ENCODE results near the gene DLK1. TPM values are rescaled to one million over a fixed set of nuclear protein-coding genes. Genes with fewer than 3 reads are reported as not detected.

Gene DLK1
- total and polyA plus RNA-seq, 2 of the 13 experiments (the other 11 are each of a cell fraction or from before 2014, with no cell fraction given) = 95.5 to 312 TPM

DNA sequence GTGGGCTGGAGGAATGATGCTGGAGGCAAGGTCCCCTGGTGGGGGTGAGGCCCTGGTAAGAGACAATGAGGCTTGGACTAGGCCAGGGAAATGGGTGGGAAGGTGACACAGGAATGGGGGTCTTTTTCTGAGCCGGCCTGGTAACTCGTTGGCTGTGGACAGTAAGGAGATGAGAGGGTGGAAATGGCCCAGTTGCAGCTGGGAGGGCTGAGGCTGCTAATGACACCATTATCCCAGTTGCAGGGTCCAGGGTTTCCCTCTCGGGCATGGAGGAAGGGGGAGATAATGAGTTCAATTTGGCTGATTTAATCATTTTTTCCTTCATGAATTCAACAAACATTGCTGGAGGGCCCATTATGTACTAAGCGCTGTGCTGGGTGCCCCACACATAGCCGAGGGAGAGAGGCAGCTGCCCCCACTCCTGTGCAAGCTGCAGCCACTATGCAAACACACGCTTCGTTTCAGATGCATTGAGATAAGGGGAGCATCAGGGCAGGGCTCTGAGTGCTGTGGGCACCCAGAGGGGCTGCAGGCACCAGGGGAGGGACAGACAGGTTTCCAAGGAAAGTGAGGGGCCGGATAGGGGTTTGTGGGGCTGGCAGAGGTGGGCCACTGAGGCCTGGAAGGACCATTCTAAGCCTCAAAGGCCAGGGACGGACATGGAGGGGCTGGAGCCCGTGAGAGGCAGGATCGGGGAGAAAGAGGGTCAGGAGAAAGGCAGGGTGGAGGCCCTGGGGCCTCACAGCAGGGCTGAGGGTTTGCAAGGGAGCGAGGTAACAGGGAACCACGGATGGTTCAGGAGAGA, 56.0 kb downstream of the DLK1 start (continued):
- TF ChIP-seq CEBPZ (IDR thresholded peaks at IDR 0.05; ENCODE audit: low read length) (no peak), HDAC2 (CRISPR knock-in tag; IDR thresholded peaks at IDR 0.05) (peak; percentile 71; the same call in 1 of the 2 replicates), SRF (IDR thresholded peaks at IDR 0.05; ENCODE audit: low read depth, low read length) (no peak), AFF4 (CRISPR knock-in tag; IDR thresholded peaks at IDR 0.05) (no peak), ZNF205 (CRISPR knock-in tag; IDR thresholded peaks at IDR 0.05) (peak; percentile 97), POGZ (CRISPR knock-in tag; IDR thresholded peaks at IDR 0.05) (no peak), ZNF878 (CRISPR knock-in tag; IDR thresholded peaks at IDR 0.05) (no peak)
- TF ChIP-seq, protein P1, sequence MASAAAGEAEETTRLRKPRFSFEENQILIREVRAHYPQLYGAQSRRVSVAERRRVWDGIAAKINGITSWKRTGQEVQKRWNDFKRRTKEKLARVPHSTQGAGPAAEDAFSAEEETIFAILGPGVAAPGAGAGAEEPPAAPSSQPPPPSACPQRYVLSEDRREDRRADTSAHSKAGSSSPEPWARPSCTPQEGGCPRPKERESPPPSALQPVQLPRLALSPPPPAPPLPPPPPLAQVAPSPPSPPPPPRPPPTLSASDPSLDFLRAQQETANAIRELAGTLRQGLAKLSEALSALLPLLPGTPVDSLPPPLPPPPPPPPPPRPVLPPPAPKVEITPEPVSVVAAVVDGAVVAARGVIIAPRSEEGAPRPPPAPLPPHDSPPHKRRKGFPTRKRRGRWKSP (CRISPR knock-in tag; IDR thresholded peaks at IDR 0.05) = no peak
- TF ChIP-seq, protein P2, sequence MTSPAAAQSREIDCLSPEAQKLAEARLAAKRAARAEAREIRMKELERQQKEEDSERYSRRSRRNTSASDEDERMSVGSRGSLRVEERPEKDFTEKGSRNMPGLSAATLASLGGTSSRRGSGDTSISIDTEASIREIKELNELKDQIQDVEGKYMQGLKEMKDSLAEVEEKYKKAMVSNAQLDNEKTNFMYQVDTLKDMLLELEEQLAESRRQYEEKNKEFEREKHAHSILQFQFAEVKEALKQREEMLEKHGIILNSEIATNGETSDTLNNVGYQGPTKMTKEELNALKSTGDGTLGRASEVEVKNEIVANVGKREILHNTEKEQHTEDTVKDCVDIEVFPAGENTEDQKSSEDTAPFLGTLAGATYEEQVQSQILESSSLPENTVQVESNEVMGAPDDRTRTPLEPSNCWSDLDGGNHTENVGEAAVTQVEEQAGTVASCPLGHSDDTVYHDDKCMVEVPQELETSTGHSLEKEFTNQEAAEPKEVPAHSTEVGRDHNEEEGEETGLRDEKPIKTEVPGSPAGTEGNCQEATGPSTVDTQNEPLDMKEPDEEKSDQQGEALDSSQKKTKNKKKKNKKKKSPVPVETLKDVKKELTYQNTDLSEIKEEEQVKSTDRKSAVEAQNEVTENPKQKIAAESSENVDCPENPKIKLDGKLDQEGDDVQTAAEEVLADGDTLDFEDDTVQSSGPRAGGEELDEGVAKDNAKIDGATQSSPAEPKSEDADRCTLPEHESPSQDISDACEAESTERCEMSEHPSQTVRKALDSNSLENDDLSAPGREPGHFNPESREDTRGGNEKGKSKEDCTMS (CRISPR knock-in tag; conservative IDR thresholded peaks at IDR 0.05) = no peak
- TF ChIP-seq, protein P3, sequence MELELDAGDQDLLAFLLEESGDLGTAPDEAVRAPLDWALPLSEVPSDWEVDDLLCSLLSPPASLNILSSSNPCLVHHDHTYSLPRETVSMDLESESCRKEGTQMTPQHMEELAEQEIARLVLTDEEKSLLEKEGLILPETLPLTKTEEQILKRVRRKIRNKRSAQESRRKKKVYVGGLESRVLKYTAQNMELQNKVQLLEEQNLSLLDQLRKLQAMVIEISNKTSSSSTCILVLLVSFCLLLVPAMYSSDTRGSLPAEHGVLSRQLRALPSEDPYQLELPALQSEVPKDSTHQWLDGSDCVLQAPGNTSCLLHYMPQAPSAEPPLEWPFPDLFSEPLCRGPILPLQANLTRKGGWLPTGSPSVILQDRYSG (CRISPR knock-in tag; IDR thresholded peaks at IDR 0.05) = no peak
- TF ChIP-seq, protein P4, sequence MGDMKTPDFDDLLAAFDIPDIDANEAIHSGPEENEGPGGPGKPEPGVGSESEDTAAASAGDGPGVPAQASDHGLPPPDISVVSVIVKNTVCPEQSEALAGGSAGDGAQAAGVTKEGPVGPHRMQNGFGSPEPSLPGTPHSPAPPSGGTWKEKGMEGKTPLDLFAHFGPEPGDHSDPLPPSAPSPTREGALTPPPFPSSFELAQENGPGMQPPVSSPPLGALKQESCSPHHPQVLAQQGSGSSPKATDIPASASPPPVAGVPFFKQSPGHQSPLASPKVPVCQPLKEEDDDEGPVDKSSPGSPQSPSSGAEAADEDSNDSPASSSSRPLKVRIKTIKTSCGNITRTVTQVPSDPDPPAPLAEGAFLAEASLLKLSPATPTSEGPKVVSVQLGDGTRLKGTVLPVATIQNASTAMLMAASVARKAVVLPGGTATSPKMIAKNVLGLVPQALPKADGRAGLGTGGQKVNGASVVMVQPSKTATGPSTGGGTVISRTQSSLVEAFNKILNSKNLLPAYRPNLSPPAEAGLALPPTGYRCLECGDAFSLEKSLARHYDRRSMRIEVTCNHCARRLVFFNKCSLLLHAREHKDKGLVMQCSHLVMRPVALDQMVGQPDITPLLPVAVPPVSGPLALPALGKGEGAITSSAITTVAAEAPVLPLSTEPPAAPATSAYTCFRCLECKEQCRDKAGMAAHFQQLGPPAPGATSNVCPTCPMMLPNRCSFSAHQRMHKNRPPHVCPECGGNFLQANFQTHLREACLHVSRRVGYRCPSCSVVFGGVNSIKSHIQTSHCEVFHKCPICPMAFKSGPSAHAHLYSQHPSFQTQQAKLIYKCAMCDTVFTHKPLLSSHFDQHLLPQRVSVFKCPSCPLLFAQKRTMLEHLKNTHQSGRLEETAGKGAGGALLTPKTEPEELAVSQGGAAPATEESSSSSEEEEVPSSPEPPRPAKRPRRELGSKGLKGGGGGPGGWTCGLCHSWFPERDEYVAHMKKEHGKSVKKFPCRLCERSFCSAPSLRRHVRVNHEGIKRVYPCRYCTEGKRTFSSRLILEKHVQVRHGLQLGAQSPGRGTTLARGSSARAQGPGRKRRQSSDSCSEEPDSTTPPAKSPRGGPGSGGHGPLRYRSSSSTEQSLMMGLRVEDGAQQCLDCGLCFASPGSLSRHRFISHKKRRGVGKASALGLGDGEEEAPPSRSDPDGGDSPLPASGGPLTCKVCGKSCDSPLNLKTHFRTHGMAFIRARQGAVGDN (CRISPR knock-in tag; IDR thresholded peaks at IDR 0.05) = peak; percentile 71
